ENCODE measurements around the gene USP6.
"Not testable (repeated sequence)": the region's sequence is repeated elsewhere in the genome, so short reads cannot be mapped to it uniquely, and the experiment has no call there.

USP6 gene

GRCh38 chr17:5200360-5200759, 84.5 kb downstream of the USP6 start:
- DNase-seq: no peak

DNA sequence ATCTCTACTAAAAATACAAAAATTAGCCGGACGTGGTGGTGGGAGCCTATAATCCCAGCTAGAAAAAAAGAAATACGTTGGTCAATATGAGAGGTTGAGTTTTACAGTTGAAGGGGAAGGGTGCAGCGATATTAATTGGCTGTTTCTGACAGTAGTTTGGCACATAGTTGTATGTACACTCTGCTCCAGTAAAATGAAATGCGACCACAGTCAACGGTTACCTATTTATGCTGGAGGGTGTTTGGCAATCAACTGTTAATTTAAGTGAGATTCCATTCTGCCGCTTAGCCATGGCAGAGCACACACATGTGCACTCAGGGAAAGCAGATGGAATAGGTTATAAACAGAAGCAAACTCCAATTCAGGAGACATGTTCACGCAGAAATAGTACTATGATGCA, 85.2 kb downstream of the USP6 start:
- DNase-seq: no peak

DNA sequence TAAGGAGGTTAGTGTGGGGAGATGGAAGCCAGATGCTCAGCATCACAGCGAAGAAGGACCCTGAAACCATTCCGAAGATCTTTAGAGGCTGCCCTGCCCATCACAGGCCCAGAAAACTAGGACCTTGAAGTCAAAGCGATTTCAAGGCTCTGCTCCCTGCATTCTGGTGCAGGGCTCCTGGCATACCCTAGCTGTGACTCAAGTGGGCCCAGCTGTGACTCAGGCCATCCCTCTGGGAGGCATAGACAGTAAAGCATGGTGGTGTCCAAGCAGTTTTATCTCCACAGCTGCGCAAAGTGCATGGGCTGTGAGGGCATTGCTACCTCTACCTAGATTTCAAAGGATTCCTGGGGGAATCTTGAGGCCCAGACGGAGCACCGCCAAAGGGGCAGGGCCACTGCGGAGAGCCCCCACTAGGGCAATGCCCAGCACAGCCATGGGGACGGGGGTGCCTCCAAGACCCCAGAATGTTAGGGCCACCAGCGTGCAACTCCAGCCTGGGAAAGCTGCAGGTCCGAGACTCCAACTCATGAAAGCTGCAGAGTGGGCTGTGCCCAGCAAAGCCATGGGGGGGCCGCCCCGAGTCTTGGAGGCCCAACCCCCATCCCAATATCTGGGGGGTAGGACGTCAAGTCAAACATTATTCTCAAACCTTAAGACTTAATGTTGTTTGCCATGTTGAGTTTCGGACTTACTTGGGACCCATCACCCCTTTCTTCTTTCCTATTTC, 87.5 kb downstream of the USP6 start:
- no peak for DNase-seq

GRCh38 chr17:5203908-5204294, 88.1 kb downstream of the USP6 start:
- DNase-seq: no peak

DNA sequence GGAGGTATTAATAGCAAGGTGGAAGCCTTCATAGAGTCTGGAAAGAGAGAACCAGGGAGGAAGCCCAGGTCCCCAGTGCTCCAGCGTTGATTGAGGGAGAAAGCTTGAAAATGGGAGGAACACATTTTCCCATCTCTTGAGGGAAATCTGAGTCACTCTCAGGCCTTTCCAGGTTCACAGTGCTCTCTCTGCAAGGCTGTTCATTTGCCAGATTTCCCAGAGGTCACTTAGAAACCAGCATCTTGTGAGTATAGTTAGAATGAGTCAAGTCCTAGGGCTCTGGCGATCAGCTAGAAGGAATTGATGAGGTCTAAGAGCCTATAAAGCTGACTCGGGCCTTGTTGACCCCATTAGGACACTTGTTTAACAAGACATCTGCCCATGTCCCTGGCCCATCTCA, 93.6 kb downstream of the USP6 start:
- DNase-seq: no peak

- no peak for DNase-seq
Observed at GRCh38 chr17:5210091-5210490, 94.3 kb downstream of the USP6 start.

DNA sequence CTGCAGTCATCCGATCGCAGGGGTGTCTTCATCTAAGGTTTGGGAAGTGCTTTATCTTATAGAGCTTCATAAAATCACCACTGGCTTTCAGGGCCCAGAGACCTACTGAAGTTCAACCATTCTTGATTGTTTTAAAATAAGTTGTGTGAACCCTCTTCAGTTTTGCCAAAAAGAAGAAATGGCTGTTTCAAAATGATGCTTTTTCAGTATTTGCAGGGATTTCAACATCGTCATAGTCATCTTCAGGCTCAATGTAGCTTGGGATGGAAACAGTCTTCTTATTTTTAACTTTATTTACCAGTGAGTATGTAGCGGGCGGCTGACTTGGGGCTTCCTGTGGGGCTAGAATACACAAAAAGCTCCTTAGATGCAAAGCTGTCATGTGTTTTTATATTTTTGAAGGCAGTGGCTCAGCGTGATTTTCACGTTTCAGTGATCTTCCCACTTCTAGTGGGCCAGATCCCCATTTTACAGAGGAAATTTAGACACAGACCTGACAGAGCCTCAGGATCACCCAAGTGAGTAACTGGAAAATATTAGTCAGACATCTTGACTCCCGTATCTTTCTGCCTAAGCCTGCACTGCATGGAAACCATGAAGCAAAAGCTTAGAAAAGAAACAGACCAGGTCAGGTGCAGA, 94.9 kb downstream of the USP6 start:
- DNase-seq: no peak

- no peak for DNase-seq
Observed at GRCh38 chr17:5211458-5211857, 95.6 kb downstream of the USP6 start.

DNA sequence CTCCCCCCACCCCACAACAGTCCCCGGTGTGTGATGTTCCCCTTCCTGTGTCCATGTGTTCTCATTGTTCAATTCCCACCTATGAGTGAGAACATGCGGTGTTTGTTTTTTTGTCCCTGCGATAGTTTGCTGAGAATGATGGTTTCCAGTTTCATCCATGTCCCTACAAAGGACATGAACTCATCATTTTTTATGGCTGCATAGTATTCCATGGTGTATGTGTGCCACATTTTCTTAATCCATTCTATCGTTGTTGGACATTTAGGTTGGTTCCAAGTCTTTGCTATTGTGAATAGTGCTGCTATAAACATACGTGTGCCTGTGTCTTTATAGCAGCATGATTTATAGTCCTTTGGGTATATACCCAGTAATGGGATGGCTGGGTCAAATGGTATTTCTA, 101.7 kb downstream of the USP6 start:
- DNase-seq: not testable (repeated sequence)

- no peak for DNase-seq
Observed at GRCh38 chr17:5219536-5219935, 103.7 kb downstream of the USP6 start.

- no peak for DNase-seq
Observed at GRCh38 chr17:5220074-5220473, 104.2 kb downstream of the USP6 start.

DNA sequence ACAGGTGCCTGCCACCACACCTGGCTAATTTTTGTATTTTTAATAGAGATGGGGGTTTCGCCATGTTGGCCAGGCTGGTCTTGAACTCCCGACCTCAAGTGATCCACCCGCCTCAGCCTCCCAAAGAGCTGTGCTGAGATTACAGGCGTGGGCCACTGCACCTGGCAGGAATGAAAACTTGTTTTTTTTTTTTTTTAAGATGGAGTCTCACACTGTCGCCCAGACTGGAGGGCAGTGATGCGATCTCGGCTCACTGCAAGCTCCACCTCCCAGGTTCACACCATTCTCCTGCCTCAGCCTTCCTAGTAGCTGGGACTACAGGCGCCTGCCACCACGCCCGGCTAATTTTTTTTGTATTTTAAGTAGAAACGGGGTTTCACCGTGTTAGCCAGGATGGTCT, 106.1 kb downstream of the USP6 start:
- DNase-seq: not testable (repeated sequence)

Measured in GDM1 (cell line).